GM18951 (cell line): ENCODE data around the gene PRPSAP1.
"Not testable (repeated sequence)": the region's sequence is repeated elsewhere in the genome, so short reads cannot be mapped to it uniquely, and the experiment has no call there.

ENCODE experiments used
- POLR2A ChIP-seq: IDR thresholded peaks from 4 replicates; pipeline ENCODE4 v1.6.1; 2011; ENCODE audit warnings: mild to moderate bottlenecking; ENCODE audit not compliant: insufficient read length, insufficient read depth; ENCODE audit errors: extremely low read depth
- in situ Hi-C: fragments of 300-500 bp; cut with MboI; formaldehyde crosslinking; loops from one replicate; pipeline ENCODE4 v1.12.0; 2022; ENCODE audit warnings: low sequenced_read_pairs, mixed read lengths, inconsistent platforms; ENCODE audit not compliant: unreplicated experiment

Gene PRPSAP1

DNA sequence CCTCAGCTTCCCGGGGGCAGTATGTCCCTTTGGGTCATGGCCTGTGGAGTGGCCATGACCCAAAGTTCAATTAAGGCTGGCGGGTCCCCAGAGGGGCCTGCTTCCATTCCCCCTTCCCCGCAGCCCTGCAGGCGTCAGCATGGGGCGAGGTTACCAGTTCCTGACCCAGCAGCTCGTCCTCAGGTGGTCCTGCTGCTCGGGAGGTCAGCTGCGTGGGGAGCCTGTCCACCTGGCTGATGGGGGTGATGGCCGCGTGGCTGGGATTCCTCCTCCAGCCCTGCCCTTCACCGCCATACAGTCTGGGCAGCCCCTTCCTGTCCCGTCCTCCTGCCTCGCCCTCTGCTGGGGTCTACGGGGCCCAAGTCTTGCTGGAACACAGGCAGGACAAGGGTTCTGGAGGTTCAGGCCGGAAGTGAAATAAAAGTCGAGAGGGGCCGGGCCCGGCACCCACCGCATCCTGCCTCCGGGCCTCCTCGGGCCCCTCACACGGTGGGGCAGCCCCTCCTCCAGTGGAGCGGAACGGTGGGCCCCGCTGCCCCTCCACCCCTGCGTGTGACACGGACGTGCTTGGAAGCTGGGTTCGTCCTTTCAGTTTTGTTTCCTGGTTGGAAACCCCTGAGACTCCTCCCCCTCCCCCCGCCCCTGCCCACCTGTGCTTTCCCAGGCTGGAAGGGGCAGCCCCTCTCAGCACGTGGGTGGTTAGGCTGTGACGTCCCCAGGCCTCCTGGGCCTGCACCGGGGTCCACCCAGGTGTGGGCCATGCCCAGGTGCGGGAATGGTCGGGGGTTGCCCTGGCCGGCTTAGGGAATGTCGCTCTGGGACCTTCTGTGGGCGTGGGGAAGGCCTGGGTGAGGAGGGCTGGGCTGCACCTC lies 81.8 kb downstream of the PRPSAP1 start:
- peak; percentile 87 for TF ChIP-seq POLR2A
- in situ Hi-C loops: no loop called here

DNA sequence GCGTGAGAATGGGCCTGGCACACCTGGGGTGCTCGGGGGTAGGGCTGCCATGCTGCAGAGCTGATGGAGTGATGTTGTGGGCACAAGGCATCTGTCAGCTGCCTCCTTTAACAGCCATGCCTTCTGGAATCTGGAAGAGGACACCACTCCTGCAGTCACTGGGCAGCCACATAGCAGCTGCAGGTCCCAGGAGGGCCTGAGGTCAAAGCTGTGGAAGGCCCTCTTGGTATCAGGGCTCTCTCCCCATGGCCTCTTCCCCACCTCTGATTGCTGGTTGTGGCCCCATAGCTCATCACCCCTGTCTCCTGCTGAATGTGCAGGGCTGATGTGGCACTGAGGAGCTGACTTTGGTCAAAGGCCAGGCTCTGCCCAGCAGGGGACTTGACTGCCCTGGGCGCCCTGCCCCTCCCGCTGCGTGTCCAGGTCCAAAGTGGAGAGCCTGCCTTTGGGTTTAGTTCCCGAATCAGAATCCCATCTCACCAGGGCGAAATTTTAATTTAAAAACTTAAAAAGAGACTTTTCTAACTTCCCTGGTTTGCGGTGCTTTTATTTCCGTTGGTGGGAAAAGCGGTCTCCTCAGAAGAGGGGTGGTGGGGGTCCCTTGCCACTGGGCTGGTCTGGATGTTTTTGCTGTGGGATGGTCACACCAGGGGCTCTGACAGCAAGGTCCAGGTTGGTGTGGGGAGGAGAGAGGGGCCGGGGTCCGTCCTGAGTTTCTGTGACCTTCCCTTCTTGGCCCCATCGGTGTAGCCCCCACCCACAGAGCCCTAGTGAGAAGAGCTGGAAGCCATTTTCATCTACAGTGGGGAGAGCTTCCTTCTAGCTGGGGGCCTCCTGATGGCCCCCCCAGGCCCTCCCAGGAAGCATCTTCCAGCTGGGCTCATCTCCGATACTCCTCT lies 82.7 kb downstream of the PRPSAP1 start:
- in situ Hi-C loops: no loop called here
- peak; percentile 31 for TF ChIP-seq POLR2A

DNA sequence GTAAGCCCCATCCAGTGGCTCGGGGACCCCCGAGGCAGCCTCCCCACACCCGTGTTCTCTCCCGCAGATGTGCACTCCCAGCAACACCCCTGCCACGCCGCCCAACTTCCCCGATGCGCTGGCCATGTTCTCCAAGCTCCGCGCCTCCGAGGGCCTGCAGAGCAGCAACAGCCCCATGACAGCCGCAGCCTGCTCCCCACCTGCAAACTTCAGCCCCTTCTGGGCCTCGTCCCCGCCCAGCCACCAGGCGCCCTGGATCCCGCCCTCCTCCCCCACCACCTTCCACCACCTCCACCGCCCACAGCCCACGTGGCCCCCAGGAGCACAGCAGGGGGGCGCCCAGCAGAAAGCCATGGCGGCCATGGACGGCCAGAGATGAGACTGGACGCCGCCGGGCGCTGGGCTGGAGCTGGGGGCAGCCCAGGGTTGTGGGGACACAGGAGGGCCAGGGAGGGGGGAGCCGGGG lies 83.6 kb downstream of the PRPSAP1 start:
- peak; percentile 17 for TF ChIP-seq POLR2A
- in situ Hi-C loops: no loop called here

DNA sequence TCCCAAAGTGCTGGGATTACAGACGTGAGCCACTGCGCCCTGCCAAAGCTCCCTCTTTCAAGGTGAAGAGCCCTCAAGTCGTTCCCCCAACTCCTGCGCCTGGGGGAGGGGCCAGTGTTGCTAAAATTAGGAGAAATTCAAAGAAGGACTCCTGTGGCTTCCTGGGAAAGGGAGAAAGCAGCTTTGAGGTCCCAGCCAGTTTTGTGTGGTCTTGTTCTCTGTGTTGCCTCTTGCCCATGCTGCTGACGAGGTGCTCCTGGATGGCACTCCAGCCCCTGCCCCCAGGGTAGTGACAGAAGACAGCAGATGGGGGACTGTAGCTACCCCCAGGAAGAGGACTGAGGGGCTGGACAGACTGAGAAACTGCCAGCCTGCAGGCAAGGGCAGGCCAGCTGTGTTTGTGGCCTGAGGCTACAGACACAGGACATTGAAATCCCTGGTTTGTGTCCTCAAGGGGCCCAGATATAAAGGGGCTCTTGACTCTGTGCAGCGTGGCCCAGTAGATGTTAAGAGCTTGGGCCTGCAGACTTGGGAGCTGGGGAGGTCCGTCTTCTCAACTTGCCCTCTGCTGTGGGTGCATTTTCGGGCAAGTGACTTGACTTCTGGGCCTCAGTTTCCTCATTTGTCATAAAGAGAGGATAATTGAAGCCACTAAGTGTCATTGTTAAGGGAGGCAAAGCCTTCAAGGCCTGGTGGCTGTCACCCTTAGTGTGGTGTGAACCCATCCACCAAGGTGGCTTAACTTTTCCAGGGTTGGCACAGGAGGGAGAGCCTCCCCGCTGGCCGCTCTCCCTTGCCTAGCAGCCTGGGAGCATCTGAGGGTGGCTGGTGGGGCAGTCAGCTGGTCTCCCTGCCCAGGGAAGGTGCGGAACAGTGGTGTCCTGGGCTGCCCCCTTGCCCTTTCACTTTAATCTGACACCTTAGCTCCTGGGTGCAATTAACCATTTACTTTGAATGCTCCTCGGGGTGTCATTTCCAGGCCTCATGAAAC lies 84.4 kb downstream of the PRPSAP1 start:
- in situ Hi-C loops: no loop called here
- TF ChIP-seq POLR2A: no peak

DNA sequence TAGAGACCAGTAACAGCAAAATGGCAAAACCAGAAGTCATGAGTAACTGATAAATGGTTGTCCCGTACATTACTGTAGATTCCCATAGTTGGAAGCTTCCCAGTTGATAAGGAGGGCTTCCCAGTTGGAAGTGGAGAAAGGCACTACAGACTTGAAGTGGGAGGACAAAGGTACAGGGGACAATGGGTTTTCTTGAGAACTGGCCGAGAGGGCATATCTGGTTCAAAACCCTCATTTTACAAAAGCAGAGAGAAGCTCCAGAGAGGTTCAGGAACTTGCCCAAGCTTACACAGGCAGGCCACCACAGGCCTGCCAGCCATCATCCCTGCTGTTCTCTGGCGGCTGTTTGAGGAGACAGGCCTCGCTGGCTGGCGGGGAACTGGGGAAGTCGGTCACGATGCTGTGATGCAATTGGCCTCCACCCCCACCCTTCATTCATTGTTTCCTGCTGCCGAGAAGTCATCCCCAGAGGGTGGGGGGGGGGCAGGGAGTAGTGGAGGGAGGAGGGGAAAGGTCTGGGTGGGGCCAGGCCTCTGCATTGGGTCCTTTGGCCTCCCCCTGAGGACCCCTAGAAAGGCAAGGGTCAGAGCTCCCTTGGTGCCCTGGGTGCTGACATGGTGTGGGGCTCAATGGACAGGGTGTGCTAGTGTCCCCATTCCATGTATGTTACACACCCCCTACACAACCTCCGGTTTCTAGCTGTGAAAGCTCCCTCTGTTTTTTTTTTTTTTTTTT lies 85.5 kb downstream of the PRPSAP1 start:
- peak; percentile 76 for TF ChIP-seq POLR2A
- in situ Hi-C loops: no loop called here

DNA sequence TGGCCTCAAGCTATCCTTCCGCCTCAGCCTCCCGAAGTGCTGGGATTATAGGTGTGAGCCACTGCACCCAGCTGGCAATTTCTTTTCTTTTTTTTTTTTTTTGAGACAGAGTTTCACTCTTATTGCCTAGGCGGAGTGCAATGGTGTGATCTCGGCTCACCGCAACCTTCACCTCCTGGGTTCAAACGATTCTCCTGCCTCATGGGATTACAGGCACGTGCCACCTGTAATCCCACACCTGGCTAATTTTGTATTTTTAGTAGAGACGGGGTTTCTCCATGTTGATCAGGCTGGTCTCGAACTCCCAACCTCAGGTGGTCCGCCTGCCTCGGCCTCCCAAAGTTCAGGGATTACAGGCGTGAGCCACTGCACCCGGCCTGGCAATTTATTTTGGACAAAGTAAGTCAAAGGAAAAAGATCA lies 86.1 kb downstream of the PRPSAP1 start:
- in situ Hi-C loops: not testable (repeated sequence)

DNA sequence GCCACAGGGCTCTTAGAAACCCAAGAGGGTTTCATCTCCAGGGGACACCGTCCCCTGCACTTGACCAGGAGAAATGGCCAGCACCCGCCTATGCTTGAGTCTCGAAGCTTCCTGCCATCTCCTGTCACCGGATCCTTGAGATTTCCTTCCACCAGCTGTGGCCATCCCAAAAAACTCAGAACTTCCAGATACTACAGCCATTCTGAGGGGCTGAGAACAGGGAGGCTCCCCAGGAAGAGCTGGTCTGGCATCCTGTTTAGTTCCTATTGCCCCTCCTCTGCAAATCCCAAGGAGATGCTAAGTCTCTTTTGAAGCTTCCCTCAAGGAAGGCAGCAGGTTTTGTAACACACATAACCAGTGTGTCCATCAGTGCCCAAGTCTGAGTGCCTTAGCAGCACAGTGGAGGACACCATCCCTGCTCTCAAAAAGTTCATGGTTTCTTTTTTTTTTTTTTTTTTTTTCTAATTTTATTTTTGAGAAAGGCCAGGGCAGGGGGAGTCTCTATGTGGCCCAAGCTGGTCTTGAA lies 86.6 kb downstream of the PRPSAP1 start:
- in situ Hi-C loops: no loop called here
- TF ChIP-seq POLR2A: no peak

DNA sequence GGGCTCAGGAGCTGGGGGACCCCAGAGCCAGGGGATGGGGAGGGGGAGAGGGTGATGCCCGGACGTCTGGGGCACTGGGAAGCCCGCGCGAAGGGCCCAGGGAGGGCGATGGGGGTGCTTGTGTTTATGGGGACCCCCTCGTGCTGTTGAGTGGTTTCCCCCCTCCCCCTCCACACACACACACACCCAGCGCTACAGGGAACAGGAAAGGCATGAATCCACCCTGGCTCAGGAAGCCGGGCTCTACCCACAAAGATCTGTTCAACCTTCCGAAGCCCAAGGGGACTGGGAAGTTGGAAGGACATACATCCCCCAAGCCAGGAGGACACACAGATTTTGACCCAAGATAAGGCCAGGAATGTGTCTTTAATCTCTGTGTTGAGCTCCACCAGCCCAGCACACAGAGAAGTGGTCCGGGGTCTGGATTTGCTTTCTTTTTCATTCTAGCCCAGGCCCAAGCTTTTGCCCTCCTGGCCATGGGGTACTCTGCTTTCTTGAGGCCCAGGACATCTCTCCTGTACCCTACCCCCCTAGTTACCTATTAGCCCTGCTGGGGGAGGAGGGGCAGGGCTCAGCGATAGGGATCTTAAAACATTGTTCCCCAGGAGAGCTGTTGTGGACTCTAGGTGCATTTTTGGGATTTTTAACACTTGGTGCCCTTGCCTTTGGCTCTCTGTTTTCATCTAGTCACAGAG lies 87.3 kb downstream of the PRPSAP1 start:
- no peak for TF ChIP-seq POLR2A
- in situ Hi-C loops: no loop called here

DNA sequence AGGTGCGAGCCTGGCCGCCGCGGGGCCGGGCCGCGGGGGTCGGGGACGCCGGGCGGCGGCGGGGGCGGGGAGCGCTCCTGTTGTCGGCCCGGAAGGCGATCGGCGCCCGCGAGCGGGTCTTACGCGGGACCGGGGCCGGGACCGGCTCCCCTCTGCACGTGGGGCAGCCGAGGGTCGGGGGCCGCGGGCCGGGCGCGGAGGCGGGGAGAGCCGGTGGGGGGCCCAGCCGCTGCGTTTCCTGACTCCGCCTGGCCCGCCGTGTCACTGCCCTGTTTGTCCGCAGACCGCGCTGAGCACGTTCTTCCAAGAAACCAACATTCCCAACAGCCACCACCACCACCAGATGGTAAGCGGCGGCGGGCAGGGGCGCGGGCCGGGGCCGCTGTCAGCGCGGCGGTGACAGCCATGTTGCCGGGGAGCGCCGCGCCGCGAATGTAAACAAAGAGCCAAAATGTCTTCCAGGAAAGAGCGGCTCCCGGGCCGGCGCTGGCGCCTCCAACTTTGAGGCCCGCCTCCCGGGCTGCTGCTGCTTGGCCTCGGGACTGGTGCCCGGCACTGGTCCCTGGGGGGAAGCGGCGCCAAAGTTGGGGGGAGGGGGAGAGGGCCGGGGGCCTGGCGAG lies 88.0 kb downstream of the PRPSAP1 start:
- in situ Hi-C loops: no loop called here
- TF ChIP-seq POLR2A: peak; percentile 19

DNA sequence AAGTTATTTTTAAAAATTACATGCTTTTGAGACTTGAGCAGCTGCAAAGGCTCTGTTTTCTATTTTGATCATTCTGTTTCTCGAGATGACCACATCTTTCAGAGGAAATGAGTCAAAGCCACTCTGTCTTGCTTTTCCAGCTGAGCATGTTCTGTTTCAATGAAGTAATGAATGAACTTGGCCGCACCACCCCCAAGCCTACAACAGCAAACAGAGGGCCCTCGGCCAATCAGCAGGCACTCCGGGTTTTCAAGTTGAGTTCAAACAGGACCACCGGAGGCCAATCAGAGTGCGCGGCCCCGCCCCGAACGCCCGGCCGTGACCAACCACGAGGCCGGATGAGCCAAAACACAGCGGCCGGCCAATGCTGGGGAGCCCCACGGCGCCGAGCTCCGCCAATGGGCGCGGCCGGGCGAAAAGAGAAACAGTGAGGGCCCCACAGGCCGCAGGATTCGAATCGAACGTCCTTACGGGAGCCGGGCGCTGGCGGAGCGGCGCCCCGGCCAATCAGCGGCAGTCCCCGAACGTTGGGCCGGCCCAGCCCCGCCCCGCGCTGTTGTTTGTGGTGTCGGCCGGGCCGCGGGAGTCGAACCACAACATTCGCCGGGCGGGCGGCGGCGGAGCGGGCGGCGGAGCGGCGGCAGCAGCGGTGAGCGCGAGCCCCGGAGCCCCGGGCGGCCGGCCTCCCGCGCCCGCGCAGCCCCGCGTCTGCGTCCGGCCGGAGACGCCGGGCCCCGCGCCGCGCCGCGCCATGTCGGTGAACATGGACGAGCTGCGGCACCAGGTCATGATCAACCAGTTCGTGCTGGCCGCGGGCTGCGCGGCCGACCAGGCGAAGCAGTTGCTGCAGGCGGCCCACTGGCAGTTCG lies 88.7 kb downstream of the PRPSAP1 start, which contains the start of gene UBALD2:
Gene UBALD2 (plus strand): TSS at position 594 of the 869 bp plus-strand sequence. CDS start 158 bp downstream, at position 752.
- in situ Hi-C loops: no loop called here
- peak; percentile 96 for TF ChIP-seq POLR2A
